Superior temporal gyrus (tissue), 1 donor: ENCODE measurements around the gene MIER2.
"Not testable (repeated sequence)": the region's sequence is repeated elsewhere in the genome, so short reads cannot be mapped to it uniquely, and the experiment has no call there.

Experiments
- DNase-seq: peaks from one replicate; pipeline ENCODE4 v3.0.0-alpha.2; 2016; ENCODE audit errors: extremely low spot score

Gene MIER2

DNA sequence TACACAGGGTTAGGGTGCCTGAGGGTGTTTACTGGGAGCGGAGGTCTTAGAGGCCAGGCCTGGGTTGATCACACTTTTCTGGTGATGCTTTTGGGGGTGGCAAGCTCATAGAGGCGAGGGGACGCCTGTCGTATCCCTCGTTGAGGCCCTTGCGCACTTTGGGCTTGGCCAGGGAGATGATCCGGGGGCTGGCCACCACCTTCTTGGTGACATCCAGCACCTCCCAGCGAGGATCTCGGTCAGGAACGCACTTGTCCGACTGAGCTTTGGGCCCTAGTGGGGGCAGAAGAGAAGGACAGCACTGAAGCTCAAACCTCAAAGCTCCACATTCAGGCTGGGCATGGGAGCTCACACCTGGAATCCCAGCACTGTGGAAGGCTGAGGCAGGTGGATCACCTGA lies 17.6 kb upstream of the MIER2 start:
- DNase-seq, result no peak

DNA sequence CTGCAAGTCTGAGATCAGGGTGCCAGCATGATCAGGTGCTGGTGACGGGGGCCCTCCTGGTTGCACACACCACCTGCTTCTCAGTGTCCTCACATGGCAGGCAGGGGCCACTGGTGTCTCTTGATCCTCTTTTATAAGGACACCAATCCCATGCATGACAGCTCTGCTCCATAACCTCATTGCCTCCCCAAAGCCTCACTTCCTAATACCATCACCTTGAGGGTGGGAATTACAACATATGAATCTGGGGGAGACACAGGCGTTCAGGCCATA lies 15.0 kb upstream of the MIER2 start:
- no peak for DNase-seq

DNA sequence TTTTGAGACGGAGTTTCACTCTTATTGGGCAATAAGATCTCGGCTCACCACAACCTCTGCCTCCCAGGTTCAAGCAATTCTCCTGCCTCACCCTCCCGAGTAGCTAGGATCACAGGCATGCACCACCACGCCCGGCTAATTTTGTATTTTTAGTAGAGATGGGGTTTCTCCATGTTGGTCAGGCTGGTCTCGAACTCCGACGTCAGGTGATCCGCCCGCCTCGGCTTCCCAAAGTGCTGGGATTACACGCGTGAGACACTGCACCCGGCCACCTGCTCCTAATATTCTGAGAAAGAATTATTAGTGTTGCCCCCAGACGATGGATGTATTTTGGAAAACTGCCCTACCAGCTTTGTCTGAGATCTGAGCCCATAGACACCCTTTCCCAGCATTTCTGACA lies 10.9 kb upstream of the MIER2 start:
- not testable (repeated sequence) for DNase-seq

DNA sequence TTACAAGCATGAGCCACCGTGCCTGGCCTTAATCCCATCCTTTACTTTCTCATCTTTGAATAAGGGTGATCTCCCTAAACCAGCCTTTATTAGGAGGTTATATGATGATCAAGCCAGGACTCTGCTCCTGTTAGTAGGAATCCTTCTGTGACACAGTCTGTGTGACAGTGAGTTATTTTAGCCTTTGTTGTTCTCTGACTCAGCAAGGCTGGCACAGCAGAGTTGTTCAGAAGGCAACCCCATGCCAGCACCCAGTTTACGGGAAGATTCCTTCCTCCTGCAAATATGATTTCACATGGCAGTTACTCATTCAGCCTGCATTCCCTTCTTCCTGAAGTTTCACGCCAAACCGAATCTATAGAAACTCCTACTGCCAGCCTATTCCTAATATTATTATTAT lies 10.5 kb upstream of the MIER2 start:
- no peak for DNase-seq

DNA sequence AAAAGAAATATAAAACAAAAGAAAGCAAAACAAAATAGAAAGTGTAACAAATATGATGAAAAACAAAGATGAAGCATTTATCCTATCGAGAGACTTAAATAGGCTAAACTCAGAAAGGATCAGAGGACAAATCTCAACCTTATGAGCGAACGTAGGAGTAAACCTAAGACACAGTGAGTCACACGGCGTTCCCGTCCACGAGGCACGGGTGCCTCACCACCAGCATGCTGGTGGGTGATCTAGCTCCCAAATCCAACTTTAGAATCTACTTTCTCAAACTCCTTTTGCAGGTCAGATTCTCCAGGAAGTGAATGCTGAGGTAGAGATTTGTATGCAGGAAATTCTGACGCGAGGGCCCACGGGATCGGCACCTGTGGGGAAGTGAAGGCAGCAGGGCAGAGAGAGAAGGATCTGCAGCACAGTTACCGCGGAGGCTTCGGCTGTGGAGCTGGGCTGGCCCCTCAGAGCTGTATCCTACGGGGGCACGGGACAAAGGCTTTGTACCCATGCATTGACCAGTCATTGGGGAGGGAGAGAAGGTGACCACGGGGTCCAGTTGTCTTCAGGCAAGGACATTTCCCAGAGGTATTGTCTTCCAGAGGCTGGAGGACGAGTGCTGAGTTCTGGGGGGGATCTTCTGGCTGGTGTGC lies 7.5 kb upstream of the MIER2 start:
- no peak for DNase-seq

DNA sequence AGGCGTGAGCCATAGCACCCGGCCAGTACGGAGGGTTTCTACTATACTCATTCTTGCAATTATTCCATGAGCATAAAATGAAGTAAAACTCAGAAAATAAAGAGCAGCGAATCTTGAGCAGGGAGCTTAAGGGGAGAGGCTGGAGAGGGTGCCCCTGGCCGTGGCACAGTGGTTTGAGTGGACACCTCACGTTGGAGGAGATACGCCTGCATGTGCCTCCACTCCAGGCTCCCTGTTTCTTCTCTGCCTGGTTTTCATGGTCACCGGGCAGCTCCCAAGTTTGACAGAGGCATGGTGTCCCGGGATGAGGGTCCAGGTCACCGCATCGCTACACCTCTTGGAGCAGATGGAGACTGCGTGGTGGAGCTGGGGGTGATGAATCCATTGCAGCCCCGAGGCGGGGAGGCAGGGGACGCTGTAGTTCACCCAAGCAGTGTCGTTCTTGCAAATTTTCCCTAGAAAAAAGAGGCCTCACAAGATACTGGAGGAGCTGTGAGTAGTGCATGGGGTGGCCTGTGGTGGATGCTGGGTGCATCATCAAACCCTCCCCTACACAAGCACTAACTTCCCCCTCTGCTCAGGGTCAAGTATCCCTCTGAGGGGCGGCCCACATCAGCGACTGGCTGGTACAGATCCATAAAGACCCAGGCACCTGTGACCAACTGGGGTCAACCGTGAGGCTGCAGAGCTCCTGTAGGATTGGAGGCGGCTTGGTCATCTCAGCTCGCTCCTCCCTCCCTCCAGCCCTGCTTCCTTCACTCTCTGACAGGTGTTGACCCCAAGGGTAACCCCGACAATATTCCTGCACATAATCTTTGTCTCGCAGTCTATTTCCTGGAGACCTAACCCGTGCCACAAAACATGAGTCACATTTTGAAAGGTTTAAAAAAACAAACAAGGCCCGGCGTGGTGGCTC lies 3.6 kb upstream of the MIER2 start:
- no peak for DNase-seq

DNA sequence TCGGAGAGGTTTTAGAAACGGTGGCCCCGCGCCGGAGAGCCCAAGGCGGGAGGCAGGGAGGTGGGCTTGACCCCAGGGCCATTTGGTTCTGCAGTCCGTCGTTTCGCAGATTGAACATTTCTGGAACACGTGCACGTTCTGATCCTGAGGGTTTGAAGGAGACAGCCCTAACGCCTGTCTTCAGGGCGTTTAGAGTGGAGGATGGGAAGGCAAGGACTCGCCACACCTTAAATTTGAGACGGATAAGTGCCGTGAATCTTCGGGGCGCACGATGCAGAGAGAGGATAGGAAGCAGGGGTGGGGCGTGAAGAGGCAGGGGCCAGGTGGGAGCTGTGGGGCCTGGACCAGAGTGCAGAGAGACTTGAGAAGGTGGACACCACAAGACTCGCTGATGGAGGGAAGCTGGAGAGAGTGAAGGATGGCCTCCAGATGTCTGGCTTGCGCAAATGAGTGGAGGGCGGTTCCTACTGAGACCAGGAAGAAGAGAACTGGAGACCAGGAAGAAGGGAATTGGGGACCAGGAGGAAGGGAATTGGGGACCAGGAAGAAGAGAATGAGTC lies 804 bp upstream of the MIER2 start:
- no peak for DNase-seq

DNA sequence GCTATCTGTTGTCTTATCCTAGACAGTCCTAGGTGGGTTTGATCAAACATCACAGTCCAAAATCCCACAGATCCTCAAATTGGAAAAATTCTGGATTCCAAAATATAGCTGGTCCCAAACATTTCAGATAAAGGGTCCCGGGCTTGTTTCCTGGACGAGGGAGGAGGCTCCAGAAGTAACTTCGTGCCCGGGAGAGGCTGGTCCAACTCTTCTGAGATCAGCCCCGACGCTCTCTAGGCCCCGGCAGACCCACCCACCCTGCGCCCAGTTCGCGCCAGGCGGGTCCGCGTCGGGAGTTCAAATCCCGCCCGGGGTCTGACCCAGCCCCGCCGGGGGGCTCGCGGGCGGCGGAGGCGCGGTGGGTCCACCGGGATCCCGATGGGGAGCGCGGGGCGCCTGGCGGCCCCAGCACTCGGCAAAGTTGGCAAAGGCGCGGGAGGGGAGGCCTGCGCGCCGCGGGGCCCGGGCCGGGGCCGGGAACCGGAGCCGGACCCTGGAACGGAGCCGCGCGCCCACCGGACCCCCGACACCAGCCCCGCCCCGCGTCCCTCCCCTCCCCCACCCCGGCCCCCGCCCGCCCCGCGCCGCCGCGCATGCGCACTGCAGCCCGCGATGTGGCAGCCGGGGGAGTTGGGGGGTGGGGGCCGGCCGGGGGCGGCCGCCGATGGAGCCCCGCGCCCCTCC lies 513 bp downstream of the MIER2 start:
- no peak for DNase-seq

DNA sequence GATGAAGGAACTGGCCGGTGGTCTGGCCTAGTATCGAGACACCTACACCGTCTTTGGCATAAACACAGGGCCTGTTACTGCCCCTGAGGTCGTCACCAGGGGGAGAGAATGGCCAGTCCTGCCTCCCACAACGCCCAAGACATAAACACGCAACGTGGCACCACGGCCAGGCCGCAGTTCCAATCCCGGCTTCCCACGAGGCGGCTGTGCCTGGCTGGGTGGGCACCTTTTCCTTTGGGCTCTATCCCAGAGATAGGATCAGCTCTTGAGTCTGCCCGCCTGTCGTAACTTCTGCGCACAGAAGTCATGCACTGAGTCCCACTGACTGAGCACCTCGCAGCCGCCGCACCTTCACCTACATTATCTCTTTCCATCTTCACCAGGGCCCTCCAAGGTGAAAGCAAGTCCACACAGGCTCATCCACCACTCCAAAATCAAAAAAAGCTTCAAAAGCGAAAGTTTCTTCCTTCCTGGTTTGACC lies 1.1 kb downstream of the MIER2 start:
- no peak for DNase-seq

DNA sequence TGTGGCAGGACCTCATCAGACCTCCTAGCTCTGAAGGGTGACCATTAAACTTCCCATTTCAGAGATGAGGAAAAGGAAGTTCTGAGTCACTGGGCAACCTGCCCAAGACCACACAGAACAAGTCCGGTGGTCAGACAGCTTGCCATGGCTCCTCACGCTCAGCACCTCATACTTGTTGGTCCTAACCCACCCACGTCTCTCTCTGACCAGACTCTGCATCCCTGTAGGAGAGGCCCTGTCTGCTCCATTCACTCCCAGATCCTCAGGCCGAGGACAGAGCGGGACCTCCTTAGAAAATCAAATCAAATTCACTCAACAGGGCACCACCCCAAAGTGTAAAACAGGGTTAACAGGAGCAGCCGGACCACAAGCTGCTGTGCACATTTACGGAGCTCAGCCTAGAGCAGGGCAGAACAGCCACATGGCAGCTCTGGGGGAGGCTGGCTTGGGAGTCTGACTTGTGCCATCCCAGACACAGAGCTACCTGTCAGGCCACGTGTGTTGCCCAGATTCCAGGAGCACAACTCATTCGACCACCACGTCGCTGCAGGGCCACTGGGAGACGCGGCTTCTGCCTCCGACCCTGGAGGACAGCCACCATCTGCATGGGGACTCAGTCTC lies 1.7 kb downstream of the MIER2 start:
- peak; percentile 27 for DNase-seq

DNA sequence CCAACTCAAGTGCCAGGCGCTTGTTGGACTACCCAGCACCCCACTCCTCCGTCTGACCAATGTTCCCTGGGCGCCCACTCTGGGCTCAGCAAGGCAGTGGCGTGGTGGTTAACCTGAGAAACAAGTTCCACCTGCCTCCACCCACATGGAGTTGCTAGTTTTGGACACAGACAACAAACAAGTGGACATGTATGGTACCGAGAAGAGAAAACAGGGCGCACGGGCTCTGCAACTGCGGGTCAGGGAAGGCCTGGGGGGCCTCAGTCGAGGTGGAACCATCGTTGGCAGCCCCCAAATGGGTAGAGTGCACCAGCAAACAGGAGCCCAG lies 2.5 kb downstream of the MIER2 start:
- no peak for DNase-seq

DNA sequence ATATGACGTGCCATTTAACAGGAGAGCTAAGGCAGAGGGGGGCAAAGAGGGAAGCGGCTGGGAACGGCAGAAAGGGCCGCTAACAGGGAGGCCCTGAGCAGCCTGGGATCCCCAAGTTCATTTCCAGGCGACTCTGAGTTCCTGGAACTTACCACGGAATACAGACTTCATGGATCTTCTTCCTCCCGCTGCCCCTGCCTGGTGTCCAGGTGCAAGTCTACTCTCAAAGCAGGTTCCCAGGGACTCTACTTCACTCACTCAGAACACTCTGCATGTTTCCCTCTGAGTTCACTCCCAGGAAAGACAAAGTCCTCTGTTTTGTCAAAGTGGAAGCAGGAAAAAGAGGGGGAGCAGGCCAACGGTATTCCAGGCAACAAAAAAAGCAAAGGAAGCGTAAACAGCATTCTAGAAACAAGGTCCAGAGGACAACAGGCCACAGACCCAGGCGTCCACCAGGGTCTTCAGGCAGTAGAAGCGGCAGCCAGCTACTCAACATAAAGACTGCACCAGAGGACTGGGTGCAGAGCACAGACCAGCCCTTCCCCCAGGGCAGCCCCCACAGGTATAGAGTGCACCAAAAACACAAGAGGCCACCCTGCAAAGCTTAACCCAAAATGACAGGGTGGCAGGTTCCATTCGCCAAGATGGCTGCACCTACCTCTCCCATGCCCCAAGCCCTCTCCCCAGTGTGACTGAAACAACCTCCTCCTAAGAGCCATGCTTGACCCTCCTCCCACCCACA lies 3.0 kb downstream of the MIER2 start:
- no peak for DNase-seq

DNA sequence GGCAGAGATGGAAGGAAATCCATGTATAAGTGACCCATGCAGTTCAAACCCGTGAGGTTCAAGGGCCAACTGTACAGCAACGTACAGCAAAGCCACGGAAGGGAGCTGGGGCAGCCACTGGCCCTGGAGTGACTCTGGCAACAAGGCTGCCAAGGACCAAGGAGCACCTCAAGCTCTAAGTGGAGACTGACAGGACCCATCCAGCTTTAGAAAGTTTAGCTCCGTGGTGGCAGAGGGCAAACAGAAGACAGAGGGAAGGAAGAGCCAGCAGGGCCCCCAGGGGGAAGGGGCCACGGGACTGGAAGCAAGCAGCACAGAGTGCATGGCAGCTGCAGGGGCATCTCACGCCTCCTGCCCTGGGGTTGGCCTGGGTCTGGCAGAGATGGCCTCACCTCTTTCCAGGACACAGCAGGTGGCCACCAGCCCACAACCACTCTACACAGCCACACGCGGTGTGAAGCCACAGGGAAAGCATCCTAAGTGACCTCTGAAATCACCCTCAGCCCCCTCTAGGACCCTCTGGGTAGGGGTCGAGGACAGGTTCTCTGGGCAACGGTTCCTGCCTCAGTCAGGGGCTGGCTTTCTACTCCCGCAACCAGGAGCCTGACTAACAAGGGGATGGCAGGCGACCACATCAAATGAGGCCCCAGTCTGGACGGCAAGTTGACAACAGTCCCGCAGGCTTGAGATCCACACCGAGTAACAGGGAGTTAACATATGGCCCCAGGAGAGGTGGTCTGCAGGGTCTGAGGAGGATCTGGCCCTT lies 3.8 kb downstream of the MIER2 start:
- DNase-seq, result no peak

DNA sequence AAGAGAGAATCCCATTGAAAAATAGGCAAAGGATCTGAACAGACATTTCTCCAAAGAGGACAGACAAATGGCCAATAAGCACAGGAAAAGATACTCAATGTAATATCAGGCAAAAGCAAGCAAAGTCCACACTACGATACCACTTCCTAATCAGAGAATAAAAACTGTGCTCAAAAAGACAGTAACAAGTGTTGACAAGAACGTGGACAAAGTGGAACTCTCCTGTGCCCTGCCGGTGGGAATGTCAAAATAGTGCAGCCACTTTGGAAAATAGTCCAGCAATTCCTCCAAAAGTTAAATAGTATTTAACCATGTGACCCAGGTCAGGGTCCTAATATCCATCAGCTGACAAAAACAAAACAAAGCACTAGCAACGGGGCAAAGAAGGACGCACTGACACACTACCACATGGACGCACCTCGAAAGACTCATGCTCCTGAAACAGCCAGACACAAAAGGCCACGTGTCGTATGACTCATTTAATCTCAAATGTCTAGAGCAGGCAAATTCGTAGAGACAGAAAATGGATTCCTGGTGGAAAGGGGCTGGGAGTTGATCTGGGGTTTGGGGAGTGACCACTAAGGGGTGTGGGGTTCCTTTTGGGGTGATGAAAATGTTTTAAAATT lies 5.2 kb downstream of the MIER2 start:
- no peak for DNase-seq

DNA sequence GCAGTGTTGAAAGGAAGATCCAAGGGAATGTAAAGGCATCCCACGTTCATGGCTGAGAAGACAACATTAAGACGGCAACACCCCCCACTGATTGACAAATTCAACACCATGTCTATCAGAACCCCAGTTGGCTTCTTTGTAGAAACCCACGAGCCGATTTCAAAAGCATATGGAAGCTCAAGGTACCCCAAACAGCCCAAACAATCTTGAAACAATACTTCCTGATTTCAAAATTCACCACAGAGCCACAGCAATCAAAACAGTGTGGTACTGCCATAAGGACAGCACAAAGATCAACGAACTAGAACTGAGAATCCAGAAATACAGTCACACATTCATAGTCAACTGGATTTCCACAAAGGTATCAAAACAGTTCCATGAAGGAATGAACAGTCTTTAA lies 6.2 kb downstream of the MIER2 start:
- DNase-seq, result no peak

DNA sequence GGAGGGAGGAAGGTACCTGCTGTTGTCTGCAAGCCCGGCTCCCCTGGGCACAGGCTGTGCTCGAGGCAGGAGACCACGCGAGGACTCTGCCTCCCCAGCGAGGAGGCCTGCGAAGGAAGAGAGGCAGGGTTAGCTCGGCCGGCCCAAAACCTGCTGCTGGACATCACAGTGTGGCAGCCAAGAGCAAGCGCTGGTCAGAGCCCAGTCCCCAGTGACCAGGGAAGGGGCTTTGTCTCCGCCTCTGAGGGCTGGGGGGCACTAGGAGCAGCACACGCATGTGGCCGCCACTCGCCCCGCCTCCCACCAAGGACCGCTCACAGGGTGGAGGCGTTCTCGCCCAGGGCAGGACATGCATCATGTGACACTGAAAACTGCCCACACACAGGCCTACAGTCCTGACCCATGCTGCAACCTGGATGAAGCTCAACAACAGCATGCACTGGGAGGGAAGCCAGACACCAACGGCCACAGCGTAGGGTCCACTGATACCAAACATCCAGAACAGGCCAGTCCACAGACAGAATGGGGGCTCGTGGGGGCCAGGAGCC lies 8.5 kb downstream of the MIER2 start:
- DNase-seq, result no peak

DNA sequence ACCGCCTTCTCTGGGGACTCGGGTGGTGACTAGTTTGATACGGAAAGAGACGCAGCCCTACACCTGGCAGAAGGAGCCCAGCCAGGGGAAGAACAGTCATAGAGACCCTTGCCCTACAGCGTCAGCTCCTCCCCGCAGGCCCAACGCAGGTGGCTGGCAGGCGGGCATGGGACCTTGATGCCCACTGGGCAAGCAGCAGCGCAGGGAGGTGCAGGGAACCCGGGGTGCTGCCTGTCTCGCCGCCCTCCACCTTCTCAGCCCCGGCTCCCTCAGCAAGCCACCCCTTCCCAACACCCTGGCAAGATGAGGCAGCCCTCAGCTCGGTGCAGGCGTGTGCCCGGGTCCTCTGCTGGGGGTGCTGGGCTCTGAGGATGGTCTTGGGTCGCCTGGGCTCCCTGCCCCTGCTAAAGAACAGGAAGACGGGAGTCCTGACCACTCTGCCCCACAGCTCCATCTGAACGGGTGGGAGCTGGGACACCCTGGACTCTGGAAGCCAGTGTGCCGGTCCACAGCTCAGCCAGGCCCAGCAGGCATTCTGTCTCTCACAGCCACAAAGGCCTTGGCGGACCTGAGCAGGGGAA lies 9.0 kb downstream of the MIER2 start:
- DNase-seq, result no peak

DNA sequence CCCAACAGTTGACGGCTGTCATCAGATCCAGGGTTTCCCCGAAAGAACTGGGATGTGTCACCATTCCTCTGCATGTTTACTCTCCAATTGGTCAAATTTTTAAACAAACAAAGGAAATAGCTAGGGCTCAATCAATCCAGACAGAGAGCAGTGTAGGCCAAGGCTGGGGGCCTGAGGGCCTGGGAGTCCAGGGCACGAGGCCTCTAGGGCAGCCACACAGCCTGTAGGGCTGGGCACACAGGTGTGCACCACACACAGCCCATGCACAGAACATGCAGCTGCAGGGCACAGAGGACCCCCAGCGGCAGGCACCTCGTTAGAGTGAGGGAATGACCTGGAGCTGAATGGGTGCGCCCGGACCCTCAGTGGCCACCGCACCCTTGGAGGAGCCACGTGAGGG lies 9.5 kb downstream of the MIER2 start:
- no peak for DNase-seq

DNA sequence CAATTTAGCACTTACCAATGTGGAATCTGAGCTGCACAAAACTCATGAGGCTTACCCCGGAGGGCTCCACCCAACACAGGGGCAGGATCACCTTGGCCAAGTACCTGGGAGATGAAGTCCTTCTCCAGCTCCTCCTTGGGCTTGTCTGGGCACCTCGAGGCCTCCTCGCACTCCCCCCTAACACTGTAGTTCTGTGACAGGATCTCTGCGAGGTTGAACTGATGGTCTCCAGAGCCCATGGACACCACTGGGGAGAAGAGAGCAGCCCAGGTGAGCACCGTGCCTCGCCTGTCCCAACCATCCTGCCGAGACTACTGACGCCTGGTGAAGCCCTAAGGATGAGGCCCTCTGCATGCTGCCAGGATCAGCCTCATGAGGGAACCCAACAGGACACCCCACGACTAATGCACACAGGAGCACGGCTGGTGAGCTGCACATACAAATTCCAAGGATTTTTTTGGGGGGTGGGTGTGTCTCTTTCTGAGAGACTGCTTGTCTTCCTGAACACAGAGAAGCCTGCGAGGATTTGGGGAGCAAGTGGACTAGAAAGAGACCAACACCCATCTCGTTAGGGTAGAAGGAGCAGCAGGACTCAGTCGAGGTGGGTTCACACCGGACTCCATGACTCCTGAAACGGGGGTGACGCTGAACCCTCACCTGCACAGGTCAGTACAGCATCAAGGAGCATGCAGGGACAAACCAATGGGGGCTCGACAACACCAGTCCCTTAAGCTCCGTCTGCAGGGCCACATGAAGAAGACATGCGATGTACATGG lies 10.1 kb downstream of the MIER2 start:
- DNase-seq, result no peak
